Glutamatergic neuron (in vitro differentiated cells): Measurements from ENCODE around the gene CYP27C1. TPM values are rescaled to one million over a fixed set of nuclear protein-coding genes. Genes with fewer than 3 reads are reported as not detected.

ENCODE experiments used
- DNase-seq: peaks from one replicate; pipeline ENCODE4 v3.0.0; 2022
- H3K27ac Mint-ChIP-seq: one replicate; pipeline ENCODE4 v1.8.0; 2020; ENCODE audit warnings: mild to moderate bottlenecking, mixed read lengths, inconsistent platforms; ENCODE audit not compliant: unreplicated experiment
- H3K27me3 Mint-ChIP-seq: one replicate; pipeline ENCODE4 v1.8.0; 2020; ENCODE audit warnings: mild to moderate bottlenecking, moderate library complexity, mixed read lengths, inconsistent platforms; ENCODE audit not compliant: unreplicated experiment
- H3K36me3 Mint-ChIP-seq: one replicate; pipeline ENCODE4 v1.8.0; 2020; ENCODE audit warnings: mild to moderate bottlenecking, mixed read lengths, inconsistent platforms; ENCODE audit not compliant: unreplicated experiment
- H3K4me1 Mint-ChIP-seq: one replicate; pipeline ENCODE4 v1.8.0; 2020; ENCODE audit warnings: mild to moderate bottlenecking, low read depth, mixed read lengths, inconsistent platforms; ENCODE audit not compliant: unreplicated experiment
- H3K4me3 Mint-ChIP-seq: one replicate; pipeline ENCODE4 v1.8.0; 2020; ENCODE audit warnings: mild to moderate bottlenecking, mixed read lengths, inconsistent platforms; ENCODE audit not compliant: unreplicated experiment
- H3K9me3 Mint-ChIP-seq: one replicate; pipeline ENCODE4 v1.8.0; 2020; ENCODE audit warnings: mild to moderate bottlenecking, moderate library complexity, mixed read lengths, inconsistent platforms; ENCODE audit not compliant: unreplicated experiment
- total RNA-seq: library from RNA; stranded (reverse); fragmentation: NEBNext Ultra II Directional; extraction: Animal tissue kit (Norgen Biotek cat#: 25700); gene quantifications from one replicate; pipeline ENCODE4 v1.2.1, GENCODE V29; 2021; ENCODE audit not compliant: unreplicated experiment
- TF ChIP-seq, protein P1 (sequence below): fragments of 200-600 bp; sonication (generic); IDR thresholded peaks from one replicate; pipeline ENCODE4 v1.5.0; 2021; ENCODE audit not compliant: partially characterized antibody, unreplicated experiment

Gene CYP27C1
- total RNA-seq, 1 donor from 2014 or later, result 4.3 TPM

DNA sequence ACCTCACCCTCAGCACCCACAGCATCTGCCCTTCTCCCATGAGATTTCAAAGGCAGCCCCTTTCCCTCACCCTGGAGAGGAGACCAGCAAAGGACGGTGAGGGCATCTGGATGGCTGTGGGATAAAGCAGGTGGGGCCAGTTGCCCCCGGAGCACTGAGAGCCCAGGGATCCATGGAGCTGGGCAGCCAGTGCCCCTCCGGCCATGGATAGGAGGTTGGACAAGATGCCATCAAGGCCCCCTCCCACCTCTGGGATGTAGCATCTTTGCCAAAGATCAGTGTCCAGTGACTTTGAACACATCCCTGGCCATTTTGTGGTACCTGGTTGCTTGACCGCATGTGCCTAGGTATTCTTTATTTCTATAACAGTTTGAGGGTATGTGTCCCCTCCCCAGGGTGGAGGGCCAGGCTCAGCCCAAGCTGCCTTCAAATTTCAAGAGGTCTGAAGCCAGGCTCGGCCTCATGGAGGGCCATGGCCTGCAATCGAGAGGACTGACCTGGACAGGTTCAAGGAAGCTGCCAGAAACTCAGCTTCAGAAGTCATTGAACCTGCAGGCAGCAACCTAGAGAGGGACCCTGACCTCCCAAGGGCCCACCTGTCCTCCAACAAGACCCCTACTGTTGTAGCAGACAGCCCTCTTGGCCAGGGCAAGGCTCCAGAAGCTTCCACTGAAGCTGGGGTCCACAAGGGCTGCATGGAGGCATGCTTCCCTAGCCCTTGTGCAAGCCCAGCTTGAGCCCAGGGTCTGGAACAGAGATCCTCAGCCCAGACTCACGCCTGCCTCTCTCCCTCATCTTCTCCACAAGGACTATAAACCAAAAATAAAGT, 57.6 kb downstream of the CYP27C1 start:
- Mint-ChIP-seq H3K36me3 (no peaks in the 10 kb centered on the region), H3K4me3 (no peak overlapping the region), H3K9me3 (no peaks in the 10 kb centered on the region), H3K4me1 (peaks cover 11% of the 10 kb centered on the region), H3K27ac (no peak overlapping the region), H3K27me3 (no peaks in the 10 kb centered on the region)
- TF ChIP-seq, protein P1, sequence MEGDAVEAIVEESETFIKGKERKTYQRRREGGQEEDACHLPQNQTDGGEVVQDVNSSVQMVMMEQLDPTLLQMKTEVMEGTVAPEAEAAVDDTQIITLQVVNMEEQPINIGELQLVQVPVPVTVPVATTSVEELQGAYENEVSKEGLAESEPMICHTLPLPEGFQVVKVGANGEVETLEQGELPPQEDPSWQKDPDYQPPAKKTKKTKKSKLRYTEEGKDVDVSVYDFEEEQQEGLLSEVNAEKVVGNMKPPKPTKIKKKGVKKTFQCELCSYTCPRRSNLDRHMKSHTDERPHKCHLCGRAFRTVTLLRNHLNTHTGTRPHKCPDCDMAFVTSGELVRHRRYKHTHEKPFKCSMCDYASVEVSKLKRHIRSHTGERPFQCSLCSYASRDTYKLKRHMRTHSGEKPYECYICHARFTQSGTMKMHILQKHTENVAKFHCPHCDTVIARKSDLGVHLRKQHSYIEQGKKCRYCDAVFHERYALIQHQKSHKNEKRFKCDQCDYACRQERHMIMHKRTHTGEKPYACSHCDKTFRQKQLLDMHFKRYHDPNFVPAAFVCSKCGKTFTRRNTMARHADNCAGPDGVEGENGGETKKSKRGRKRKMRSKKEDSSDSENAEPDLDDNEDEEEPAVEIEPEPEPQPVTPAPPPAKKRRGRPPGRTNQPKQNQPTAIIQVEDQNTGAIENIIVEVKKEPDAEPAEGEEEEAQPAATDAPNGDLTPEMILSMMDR, result no peak
- no peak for DNase-seq

DNA sequence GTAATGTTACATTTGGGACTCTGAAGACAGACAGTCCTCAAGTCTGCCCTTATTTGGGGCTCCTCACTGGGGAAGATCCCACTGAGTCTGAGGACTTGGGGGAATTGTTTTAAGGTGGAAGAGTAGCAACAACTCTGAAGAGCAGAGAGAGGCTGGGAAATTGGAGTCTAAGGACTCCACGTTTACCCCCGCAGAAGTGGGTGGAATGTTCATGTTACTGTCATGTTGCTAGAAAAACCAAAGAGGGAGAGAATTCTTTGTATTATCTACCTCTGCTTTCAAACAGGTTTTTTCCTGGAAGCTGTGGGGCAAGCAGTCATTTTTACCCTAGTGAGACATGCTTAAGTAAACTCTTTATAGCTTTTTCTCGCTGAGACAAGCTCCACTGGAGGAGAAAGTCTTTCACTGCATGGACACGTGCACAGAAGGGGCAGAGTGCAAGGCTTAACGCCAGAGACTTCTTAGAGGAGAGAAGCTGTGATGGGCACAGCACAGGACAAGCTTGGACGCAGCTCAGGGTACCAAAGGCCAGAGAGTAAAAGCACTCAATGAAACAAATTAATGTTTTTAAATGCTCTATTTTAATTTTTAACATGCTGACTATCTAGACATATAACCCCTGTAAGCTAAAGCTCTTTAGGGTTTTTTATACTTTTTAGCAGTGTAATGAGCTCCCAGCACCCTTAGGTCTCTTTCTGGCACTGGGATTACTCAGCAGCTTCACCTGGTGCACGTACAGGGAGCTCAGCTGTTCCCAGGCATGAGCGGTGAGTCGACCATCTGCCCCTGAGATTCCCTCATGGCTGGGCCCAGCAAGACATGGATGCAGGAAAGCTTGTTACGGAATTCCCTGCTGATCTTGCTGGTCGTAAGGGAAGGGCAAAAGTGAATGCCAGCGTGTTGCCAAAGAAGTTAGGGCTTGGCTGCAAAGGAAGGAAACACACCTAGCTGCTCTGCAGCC, 58.6 kb downstream of the CYP27C1 start:
- Mint-ChIP-seq H3K27me3 (no peaks in the 10 kb centered on the region), H3K4me3 (no peak overlapping the region), H3K36me3 (no peaks in the 10 kb centered on the region), H3K4me1 (peaks cover 8% of the 10 kb centered on the region), H3K9me3 (no peaks in the 10 kb centered on the region), H3K27ac (no peak overlapping the region)
- DNase-seq, result no peak
- TF ChIP-seq, protein P1, result no peak

GRCh38 chr2:127160676-127161075, 59.4 kb downstream of the CYP27C1 start:
- Mint-ChIP-seq H3K27me3 (no peaks in the 10 kb centered on the region), H3K4me3 (no peak overlapping the region), H3K36me3 (no peaks in the 10 kb centered on the region), H3K4me1 (peaks cover 6% of the 10 kb centered on the region), H3K9me3 (no peaks in the 10 kb centered on the region), H3K27ac (no peak overlapping the region)
- TF ChIP-seq, protein P1, result no peak
- no peak for DNase-seq

- peaks cover 6% of the 10 kb centered on the region for H3K4me1 Mint-ChIP-seq
- no peaks in the 10 kb centered on the region for H3K9me3 Mint-ChIP-seq
- no peak overlapping the region for H3K4me3 Mint-ChIP-seq
- TF ChIP-seq, protein P1, result no peak
- no peaks in the 10 kb centered on the region for H3K27me3 Mint-ChIP-seq
- no peak overlapping the region for H3K27ac Mint-ChIP-seq
- DNase-seq, result no peak
- H3K36me3 Mint-ChIP-seq, result no peaks in the 10 kb centered on the region
Observed at GRCh38 chr2:127159543-127159942, 60.6 kb downstream of the CYP27C1 start.
